HL-60 (cell line): ENCODE measurements around the gene DCDC1.

ENCODE experiments used
- CTCF ChIP-seq: IDR thresholded peaks from one replicate; pipeline ENCODE4 v1.5.1; 2011; ENCODE audit warnings: low read length, control low read depth, inconsistent platforms; ENCODE audit not compliant: insufficient read depth
- TF ChIP-seq, protein P1 (sequence below): IDR thresholded peaks from 2 replicates; pipeline ENCODE4 v1.6.1; 2012; ENCODE audit warnings: low read depth; ENCODE audit not compliant: insufficient replicate concordance

GRCh38 chr11:30861531-30861930 lies 508.0 kb downstream of the DCDC1 start:
- TF ChIP-seq CTCF, result no peak
- TF ChIP-seq, protein P1, sequence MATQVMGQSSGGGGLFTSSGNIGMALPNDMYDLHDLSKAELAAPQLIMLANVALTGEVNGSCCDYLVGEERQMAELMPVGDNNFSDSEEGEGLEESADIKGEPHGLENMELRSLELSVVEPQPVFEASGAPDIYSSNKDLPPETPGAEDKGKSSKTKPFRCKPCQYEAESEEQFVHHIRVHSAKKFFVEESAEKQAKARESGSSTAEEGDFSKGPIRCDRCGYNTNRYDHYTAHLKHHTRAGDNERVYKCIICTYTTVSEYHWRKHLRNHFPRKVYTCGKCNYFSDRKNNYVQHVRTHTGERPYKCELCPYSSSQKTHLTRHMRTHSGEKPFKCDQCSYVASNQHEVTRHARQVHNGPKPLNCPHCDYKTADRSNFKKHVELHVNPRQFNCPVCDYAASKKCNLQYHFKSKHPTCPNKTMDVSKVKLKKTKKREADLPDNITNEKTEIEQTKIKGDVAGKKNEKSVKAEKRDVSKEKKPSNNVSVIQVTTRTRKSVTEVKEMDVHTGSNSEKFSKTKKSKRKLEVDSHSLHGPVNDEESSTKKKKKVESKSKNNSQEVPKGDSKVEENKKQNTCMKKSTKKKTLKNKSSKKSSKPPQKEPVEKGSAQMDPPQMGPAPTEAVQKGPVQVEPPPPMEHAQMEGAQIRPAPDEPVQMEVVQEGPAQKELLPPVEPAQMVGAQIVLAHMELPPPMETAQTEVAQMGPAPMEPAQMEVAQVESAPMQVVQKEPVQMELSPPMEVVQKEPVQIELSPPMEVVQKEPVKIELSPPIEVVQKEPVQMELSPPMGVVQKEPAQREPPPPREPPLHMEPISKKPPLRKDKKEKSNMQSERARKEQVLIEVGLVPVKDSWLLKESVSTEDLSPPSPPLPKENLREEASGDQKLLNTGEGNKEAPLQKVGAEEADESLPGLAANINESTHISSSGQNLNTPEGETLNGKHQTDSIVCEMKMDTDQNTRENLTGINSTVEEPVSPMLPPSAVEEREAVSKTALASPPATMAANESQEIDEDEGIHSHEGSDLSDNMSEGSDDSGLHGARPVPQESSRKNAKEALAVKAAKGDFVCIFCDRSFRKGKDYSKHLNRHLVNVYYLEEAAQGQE, result no peak
